ENCODE data around the gene NUDT3. TPM values are rescaled to one million over a fixed set of nuclear protein-coding genes. Genes with fewer than 3 reads are reported as not detected.

The NUDT3 gene
- total and polyA plus RNA-seq, 9 of the 15 experiments (the other 6 are each of a cell fraction or from before 2014, with no cell fraction given), result 5.4 to 81.2 (median 56.4) TPM

DNA sequence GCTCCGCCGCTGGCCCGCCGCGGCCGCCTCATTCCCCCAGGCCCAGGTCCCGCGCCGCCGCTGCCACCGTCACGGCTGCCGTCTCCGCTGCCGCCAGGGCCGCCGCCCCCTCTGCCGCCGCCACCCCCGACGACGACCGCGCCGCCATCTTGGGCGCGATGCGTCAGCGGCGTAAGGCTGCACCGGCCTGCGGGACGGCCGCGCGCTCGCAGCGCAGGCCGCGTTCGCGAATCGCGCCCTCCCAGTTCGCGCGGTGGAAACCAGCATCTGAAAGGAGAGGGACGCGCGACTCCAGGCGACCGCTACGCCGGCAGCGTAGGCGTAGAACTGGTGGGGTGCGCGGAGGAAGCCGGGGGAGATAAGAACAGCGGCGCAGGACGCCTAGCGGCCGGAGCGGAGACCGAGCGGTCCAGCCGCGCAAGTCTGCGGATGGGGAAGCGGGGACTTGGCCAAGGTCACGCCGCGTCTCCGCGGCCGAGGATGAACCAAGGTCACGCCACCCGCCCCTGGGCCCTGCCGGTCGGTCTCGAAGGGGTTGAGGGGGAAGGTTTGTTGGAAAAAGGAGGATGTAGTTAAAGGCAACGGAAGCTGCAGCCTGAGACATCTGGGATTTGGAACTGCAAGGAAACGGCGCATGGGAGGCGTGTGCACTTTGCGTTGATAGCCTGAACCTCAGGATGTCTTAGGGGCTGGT, at the start of gene NUDT3 (continued):
- TF ChIP-seq, protein P1, sequence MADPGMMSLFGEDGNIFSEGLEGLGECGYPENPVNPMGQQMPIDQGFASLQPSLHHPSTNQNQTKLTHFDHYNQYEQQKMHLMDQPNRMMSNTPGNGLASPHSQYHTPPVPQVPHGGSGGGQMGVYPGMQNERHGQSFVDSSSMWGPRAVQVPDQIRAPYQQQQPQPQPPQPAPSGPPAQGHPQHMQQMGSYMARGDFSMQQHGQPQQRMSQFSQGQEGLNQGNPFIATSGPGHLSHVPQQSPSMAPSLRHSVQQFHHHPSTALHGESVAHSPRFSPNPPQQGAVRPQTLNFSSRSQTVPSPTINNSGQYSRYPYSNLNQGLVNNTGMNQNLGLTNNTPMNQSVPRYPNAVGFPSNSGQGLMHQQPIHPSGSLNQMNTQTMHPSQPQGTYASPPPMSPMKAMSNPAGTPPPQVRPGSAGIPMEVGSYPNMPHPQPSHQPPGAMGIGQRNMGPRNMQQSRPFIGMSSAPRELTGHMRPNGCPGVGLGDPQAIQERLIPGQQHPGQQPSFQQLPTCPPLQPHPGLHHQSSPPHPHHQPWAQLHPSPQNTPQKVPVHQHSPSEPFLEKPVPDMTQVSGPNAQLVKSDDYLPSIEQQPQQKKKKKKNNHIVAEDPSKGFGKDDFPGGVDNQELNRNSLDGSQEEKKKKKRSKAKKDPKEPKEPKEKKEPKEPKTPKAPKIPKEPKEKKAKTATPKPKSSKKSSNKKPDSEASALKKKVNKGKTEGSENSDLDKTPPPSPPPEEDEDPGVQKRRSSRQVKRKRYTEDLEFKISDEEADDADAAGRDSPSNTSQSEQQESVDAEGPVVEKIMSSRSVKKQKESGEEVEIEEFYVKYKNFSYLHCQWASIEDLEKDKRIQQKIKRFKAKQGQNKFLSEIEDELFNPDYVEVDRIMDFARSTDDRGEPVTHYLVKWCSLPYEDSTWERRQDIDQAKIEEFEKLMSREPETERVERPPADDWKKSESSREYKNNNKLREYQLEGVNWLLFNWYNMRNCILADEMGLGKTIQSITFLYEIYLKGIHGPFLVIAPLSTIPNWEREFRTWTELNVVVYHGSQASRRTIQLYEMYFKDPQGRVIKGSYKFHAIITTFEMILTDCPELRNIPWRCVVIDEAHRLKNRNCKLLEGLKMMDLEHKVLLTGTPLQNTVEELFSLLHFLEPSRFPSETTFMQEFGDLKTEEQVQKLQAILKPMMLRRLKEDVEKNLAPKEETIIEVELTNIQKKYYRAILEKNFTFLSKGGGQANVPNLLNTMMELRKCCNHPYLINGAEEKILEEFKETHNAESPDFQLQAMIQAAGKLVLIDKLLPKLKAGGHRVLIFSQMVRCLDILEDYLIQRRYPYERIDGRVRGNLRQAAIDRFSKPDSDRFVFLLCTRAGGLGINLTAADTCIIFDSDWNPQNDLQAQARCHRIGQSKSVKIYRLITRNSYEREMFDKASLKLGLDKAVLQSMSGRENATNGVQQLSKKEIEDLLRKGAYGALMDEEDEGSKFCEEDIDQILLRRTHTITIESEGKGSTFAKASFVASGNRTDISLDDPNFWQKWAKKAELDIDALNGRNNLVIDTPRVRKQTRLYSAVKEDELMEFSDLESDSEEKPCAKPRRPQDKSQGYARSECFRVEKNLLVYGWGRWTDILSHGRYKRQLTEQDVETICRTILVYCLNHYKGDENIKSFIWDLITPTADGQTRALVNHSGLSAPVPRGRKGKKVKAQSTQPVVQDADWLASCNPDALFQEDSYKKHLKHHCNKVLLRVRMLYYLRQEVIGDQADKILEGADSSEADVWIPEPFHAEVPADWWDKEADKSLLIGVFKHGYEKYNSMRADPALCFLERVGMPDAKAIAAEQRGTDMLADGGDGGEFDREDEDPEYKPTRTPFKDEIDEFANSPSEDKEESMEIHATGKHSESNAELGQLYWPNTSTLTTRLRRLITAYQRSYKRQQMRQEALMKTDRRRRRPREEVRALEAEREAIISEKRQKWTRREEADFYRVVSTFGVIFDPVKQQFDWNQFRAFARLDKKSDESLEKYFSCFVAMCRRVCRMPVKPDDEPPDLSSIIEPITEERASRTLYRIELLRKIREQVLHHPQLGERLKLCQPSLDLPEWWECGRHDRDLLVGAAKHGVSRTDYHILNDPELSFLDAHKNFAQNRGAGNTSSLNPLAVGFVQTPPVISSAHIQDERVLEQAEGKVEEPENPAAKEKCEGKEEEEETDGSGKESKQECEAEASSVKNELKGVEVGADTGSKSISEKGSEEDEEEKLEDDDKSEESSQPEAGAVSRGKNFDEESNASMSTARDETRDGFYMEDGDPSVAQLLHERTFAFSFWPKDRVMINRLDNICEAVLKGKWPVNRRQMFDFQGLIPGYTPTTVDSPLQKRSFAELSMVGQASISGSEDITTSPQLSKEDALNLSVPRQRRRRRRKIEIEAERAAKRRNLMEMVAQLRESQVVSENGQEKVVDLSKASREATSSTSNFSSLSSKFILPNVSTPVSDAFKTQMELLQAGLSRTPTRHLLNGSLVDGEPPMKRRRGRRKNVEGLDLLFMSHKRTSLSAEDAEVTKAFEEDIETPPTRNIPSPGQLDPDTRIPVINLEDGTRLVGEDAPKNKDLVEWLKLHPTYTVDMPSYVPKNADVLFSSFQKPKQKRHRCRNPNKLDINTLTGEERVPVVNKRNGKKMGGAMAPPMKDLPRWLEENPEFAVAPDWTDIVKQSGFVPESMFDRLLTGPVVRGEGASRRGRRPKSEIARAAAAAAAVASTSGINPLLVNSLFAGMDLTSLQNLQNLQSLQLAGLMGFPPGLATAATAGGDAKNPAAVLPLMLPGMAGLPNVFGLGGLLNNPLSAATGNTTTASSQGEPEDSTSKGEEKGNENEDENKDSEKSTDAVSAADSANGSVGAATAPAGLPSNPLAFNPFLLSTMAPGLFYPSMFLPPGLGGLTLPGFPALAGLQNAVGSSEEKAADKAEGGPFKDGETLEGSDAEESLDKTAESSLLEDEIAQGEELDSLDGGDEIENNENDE (IDR thresholded peaks at IDR 0.05; ENCODE audit: low read depth, low read length), result no peak
- peak; percentile 80 for TF ChIP-seq SPI1 (IDR thresholded peaks at IDR 0.05; ENCODE audit: borderline replicate concordance, low read depth, low read length)
- TF ChIP-seq, protein P2, sequence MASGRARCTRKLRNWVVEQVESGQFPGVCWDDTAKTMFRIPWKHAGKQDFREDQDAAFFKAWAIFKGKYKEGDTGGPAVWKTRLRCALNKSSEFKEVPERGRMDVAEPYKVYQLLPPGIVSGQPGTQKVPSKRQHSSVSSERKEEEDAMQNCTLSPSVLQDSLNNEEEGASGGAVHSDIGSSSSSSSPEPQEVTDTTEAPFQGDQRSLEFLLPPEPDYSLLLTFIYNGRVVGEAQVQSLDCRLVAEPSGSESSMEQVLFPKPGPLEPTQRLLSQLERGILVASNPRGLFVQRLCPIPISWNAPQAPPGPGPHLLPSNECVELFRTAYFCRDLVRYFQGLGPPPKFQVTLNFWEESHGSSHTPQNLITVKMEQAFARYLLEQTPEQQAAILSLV (tag; IDR thresholded peaks at IDR 0.05), result no peak
- peak; percentile 78 for TF ChIP-seq ZSCAN29 (IDR thresholded peaks at IDR 0.05)
- TF ChIP-seq, protein P3, sequence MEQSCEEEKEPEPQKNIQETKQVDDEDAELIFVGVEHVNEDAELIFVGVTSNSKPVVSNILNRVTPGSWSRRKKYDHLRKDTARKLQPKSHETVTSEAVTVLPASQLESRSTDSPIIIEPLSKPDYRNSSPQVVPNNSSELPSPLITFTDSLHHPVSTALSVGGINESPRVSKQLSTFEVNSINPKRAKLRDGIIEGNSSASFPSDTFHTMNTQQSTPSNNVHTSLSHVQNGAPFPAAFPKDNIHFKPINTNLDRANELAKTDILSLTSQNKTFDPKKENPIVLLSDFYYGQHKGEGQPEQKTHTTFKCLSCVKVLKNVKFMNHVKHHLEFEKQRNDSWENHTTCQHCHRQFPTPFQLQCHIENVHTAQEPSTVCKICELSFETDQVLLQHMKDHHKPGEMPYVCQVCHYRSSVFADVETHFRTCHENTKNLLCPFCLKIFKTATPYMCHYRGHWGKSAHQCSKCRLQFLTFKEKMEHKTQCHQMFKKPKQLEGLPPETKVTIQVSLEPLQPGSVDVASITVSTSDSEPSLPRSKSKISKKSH (CRISPR knock-in tag; IDR thresholded peaks at IDR 0.05), result no peak
